Stimulated activated naive CD4-positive, alpha-beta T cell (primary cell): ENCODE results near the gene IFI16.

Experiments used
- DNase-seq, 6 experiments: peaks; one replicate each; lab custom pipeline; 2025; lab: John Stamatoyannopoulos, UW

IFI16 gene

GRCh38 chr1:159058751-159059150 is 49.0 kb downstream of the IFI16 start:
- DNase-seq, result no peak

GRCh38 chr1:159065106-159065505 is 55.4 kb downstream of the IFI16 start:
- DNase-seq, result no peak

- DNase-seq, result no peak
These were observed 56.4 kb downstream of the IFI16 start for GRCh38 chr1:159066108-159066507.

- DNase-seq, result peak in 1 of 6 experiments; percentile 10
These were observed 58.3 kb downstream of the IFI16 start for GRCh38 chr1:159067699-159068621.

- no peak for DNase-seq
These were observed 59.2 kb downstream of the IFI16 start for GRCh38 chr1:159068886-159069285.

- peak in 2 of 6 experiments; percentile 21 to 53 for DNase-seq
These were observed 62.4 kb downstream of the IFI16 start for GRCh38 chr1:159071970-159072582.

GRCh38 chr1:159076438-159077119 is 66.9 kb downstream of the IFI16 start, which contains the start of gene AIM2:
TSS of gene AIM2 (minus strand) at chr1:159076766. CDS start at chr1:159073499, 3,267 bp downstream.
- no peak for DNase-seq

- no peak for DNase-seq
These were observed 67.6 kb downstream of the IFI16 start for GRCh38 chr1:159077120-159077961.

- no peak for DNase-seq
These were observed 69.8 kb downstream of the IFI16 start for GRCh38 chr1:159079525-159079924.

- no peak for DNase-seq
These were observed 71.9 kb downstream of the IFI16 start for GRCh38 chr1:159081626-159082025.

GRCh38 chr1:159083013-159083412 is 73.3 kb downstream of the IFI16 start:
- no peak for DNase-seq

- no peak for DNase-seq
These were observed 74.4 kb downstream of the IFI16 start for GRCh38 chr1:159084152-159084551.

- no peak for DNase-seq
These were observed 75.2 kb downstream of the IFI16 start for GRCh38 chr1:159084867-159085266.

GRCh38 chr1:159088050-159088449 is 78.3 kb downstream of the IFI16 start:
- DNase-seq, result no peak

GRCh38 chr1:159088546-159089183 is 79.0 kb downstream of the IFI16 start:
- DNase-seq, result no peak

- peak in 2 of 6 experiments; percentile 4 to 18 for DNase-seq
These were observed 79.6 kb downstream of the IFI16 start for GRCh38 chr1:159089184-159089791.

GRCh38 chr1:159090286-159091179 is 80.8 kb downstream of the IFI16 start:
- no peak for DNase-seq

- no peak for DNase-seq
These were observed 81.5 kb downstream of the IFI16 start for GRCh38 chr1:159091180-159091560.

- no peak for DNase-seq
These were observed 81.9 kb downstream of the IFI16 start for GRCh38 chr1:159091607-159092031.
